Hepatocyte (in vitro differentiated cells): ENCODE data around the gene NPHP4. TPM values are rescaled to one million over a fixed set of nuclear protein-coding genes. Genes with fewer than 3 reads are reported as not detected.

Experiments used
- DNase-seq: peaks from one replicate; pipeline ENCODE4 v3.0.0-alpha.2; 2016; ENCODE audit warnings: low spot score
- H2AFZ ChIP-seq: fragments of 200-600 bp; sonication (generic); 2 replicates; pipeline ENCODE4 v1.6.0; 2016; ENCODE audit warnings: antibody characterized with exemption, mild to moderate bottlenecking
- H3K27ac ChIP-seq: fragments of 200-600 bp; sonication (generic); 2 replicates; pipeline ENCODE4 v1.5.1; 2016; ENCODE audit warnings: mild to moderate bottlenecking
- H3K27me3 ChIP-seq: fragments of 200-600 bp; sonication (generic); 2 replicates; pipeline ENCODE4 v1.6.1; 2016
- H3K36me3 ChIP-seq: fragments of 200-600 bp; sonication (generic); replicated peaks from 2 replicates; pipeline ENCODE4 v1.5.1; 2016; ENCODE audit warnings: low read depth; ENCODE audit not compliant: insufficient read depth
- H3K4me1 ChIP-seq: fragments of 200-600 bp; sonication (generic); 2 replicates; pipeline ENCODE4 v1.5.1; 2016; ENCODE audit warnings: mild to moderate bottlenecking, moderate library complexity; ENCODE audit not compliant: insufficient read depth
- H3K4me2 ChIP-seq: fragments of 200-600 bp; sonication (generic); 2 replicates; pipeline ENCODE4 v1.6.0; 2016
- H3K4me3 ChIP-seq: fragments of 200-600 bp; sonication (generic); 2 replicates; pipeline ENCODE4 v1.5.1; 2016; ENCODE audit warnings: mild to moderate bottlenecking
- H3K79me2 ChIP-seq: fragments of 200-600 bp; sonication (generic); 2 replicates; pipeline ENCODE4 v1.6.0; 2017; ENCODE audit warnings: mild to moderate bottlenecking
- H3K9me2 ChIP-seq: fragments of 200-600 bp; sonication (generic); replicated peaks from 2 replicates; pipeline ENCODE4 v1.6.0; 2017; ENCODE audit warnings: mild to moderate bottlenecking; ENCODE audit not compliant: insufficient read depth
- H3K9me3 ChIP-seq: fragments of 200-600 bp; sonication (generic); 2 replicates; pipeline ENCODE4 v1.5.1; 2016; ENCODE audit warnings: low read depth, mild to moderate bottlenecking
- H4K20me1 ChIP-seq: fragments of 200-600 bp; sonication (generic); 2 replicates; pipeline ENCODE4 v1.6.0; 2016; ENCODE audit warnings: mild to moderate bottlenecking; ENCODE audit not compliant: insufficient read depth, poor library complexity, severe bottlenecking
- EZH2 ChIP-seq: fragments of 200-600 bp; sonication (generic); IDR thresholded peaks from 2 replicates; pipeline ENCODE4 v1.6.1; 2016; ENCODE audit warnings: antibody characterized with exemption, mild to moderate bottlenecking, borderline replicate concordance
- EZH2phosphoT487 ChIP-seq: fragments of 200-600 bp; sonication (generic); IDR thresholded peaks from one replicate; pipeline ENCODE4 v1.6.1; 2018; ENCODE audit warnings: antibody characterized with exemption, mild to moderate bottlenecking, low read depth, moderate library complexity; ENCODE audit not compliant: unreplicated experiment, severe bottlenecking
- WGBS: methylation state at CpG from one replicate; pipeline ENCODE4 v1.1.6; 2016; ENCODE audit warnings: low lambda C conversion rate; ENCODE audit errors: missing lambda C conversion rate; 5-methylcytosine and 5-hydroxymethylcytosine counted together
- polyA plus RNA-seq: library from polyadenylated mRNA; unstranded; fragments of >200 nt; fragmentation: Nextera tagmentation; extraction: Ambion mirVana; gene quantifications from 2 replicates; pipeline ENCODE4 v1.2.1, GENCODE V29; 2016
- total RNA-seq: library from RNA; depleted of rRNA; stranded (reverse); fragments of >200 nt; gene quantifications from 2 replicates; pipeline ENCODE4 v1.2.3, GENCODE V29; 2014
- TF ChIP-seq, protein P1 (sequence below): fragments of 200-600 bp; sonication (generic); IDR thresholded peaks from 2 replicates; pipeline ENCODE4 v1.5.1; 2016; ENCODE audit warnings: antibody characterized with exemption, mild to moderate bottlenecking; ENCODE audit not compliant: poor library complexity

The NPHP4 gene
- total and polyA plus RNA-seq, 2 experiments from 2014 or later = 5.6 to 6.0 TPM

DNA sequence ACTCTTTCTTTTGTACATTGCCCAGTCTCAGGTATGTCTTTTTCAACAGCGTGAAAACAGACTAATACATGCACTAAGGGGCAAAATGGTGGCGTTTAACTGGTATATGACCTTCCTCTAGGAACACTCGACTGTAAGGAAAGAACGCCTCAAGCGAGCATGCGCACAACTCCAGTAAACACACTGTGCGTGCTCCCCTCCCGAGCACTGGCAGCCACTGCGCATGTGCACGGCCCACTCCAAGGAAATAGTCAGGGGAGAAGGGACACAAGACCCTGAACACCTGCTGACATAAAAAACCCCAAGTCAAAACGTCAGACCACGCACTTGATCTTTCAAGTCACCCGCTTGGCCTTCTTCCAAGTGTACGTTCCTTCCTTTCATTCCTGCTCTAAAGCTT is 173.5 kb downstream of the NPHP4 start:
- Histone ChIP-seq H3K9me2 (no peaks in the 10 kb centered on the region), H3K9me3 (no peaks in the 10 kb centered on the region), H3K4me3 (no peak overlapping the region), H3K36me3 (no peaks in the 10 kb centered on the region), H3K4me1 (no peaks in the 10 kb centered on the region), H4K20me1 (no peaks in the 10 kb centered on the region), H2AFZ (no peak overlapping the region), H3K4me2 (no peak overlapping the region), H3K79me2 (no peaks in the 10 kb centered on the region), H3K27ac (no peak overlapping the region), H3K27me3 (no peaks in the 10 kb centered on the region)
- TF ChIP-seq EZH2 (no peak), EZH2phosphoT487 (no peak)
- TF ChIP-seq, protein P1, sequence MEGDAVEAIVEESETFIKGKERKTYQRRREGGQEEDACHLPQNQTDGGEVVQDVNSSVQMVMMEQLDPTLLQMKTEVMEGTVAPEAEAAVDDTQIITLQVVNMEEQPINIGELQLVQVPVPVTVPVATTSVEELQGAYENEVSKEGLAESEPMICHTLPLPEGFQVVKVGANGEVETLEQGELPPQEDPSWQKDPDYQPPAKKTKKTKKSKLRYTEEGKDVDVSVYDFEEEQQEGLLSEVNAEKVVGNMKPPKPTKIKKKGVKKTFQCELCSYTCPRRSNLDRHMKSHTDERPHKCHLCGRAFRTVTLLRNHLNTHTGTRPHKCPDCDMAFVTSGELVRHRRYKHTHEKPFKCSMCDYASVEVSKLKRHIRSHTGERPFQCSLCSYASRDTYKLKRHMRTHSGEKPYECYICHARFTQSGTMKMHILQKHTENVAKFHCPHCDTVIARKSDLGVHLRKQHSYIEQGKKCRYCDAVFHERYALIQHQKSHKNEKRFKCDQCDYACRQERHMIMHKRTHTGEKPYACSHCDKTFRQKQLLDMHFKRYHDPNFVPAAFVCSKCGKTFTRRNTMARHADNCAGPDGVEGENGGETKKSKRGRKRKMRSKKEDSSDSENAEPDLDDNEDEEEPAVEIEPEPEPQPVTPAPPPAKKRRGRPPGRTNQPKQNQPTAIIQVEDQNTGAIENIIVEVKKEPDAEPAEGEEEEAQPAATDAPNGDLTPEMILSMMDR = no peak
- WGBS = 82% methylated on average over 14 of the region's 14 CpGs
- no peak for DNase-seq

DNA sequence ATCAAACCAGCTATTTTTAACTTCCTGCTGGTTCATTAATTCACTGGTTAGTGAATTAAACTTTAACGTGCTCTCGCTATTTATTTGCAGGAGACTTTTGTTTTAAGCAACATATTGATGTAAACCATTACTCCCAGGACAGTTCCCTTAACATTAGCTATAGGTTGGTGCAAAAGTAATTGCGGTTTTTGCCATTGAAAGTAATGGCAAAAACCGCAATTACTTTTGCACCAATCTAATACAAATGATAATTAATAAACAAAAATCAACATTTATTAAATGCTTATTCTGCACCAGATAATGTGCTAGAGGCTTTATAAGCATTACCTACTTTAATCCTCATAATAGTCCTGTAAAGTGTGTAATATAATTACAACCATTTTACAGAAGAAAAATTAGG is 176.5 kb downstream of the NPHP4 start:
- no peak overlapping the region for H2AFZ ChIP-seq
- H4K20me1 ChIP-seq = no peaks in the 10 kb centered on the region
- H3K4me2 ChIP-seq = no peak overlapping the region
- DNase-seq = no peak
- H3K36me3 ChIP-seq = no peaks in the 10 kb centered on the region
- WGBS = 93% methylated on average over 4 of the region's 4 CpGs
- no peak overlapping the region for H3K27ac ChIP-seq
- no peaks in the 10 kb centered on the region for H3K9me3 ChIP-seq
- H3K79me2 ChIP-seq = no peaks in the 10 kb centered on the region
- no peak overlapping the region for H3K4me3 ChIP-seq
- H3K27me3 ChIP-seq = no peaks in the 10 kb centered on the region
- TF ChIP-seq, protein P1 = no peak
- TF ChIP-seq EZH2phosphoT487 (no peak), EZH2 (no peak)
- H3K4me1 ChIP-seq = no peaks in the 10 kb centered on the region
- no peaks in the 10 kb centered on the region for H3K9me2 ChIP-seq

DNA sequence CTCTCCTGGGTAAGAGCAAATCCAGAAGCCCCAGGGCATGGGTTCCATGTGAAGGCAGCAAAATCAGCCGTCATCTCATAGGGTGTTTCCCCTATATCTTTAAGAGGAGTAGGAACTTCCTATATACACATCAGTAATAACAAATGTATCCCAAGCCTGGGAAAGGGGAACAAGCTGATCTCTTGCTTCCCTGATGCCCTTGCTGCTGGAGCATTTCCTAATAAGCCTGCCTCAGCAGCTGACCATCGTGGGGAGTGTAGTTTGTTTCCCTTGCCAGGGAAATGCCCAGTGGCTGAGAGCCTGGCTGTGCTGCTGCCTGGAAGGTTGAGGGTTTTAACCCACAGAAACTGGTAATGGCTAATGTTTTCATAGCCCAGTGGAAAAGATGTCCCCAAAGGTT is 177.0 kb downstream of the NPHP4 start:
- H3K79me2 ChIP-seq = no peaks in the 10 kb centered on the region
- TF ChIP-seq EZH2phosphoT487 = no peak
- TF ChIP-seq, protein P1 = no peak
- no peak for TF ChIP-seq EZH2
- no peaks in the 10 kb centered on the region for H3K4me1 ChIP-seq
- 84% methylated on average over 2 of the region's 2 CpGs for WGBS
- H4K20me1 ChIP-seq = no peaks in the 10 kb centered on the region
- no peak overlapping the region for H3K4me2 ChIP-seq
- H3K27me3 ChIP-seq = no peaks in the 10 kb centered on the region
- no peak overlapping the region for H3K4me3 ChIP-seq
- no peaks in the 10 kb centered on the region for H3K9me3 ChIP-seq
- no peak overlapping the region for H3K27ac ChIP-seq
- no peaks in the 10 kb centered on the region for H3K9me2 ChIP-seq
- H3K36me3 ChIP-seq = no peaks in the 10 kb centered on the region
- H2AFZ ChIP-seq = no peak overlapping the region
- no peak for DNase-seq

DNA sequence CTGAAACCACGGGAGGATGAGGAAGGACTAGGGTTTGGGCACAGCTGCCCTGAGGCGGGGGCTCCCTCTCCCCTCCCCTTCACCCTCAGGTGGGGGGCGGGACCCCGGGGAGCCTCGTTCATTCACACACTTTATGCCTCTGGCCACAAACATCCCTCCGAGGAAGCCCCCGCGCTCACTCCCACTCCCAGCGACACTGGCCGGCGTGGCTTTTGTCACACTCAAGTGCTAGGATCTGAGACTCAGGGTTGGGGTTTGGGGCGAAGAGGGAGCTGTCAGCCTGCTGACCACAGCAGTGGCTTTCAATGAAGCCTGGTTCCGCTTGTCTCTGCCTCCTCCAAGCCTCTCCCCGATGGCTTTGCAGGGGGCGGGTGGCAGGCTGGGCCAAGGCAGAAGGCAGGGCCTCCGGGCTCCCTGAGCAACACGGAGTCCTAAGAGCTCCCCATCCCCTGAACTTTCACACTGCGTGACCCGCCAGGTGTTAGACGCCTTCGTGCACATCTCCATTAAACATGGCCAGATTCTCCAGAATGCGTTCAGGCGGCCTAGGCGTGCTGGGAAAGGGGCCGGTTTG is 178.1 kb downstream of the NPHP4 start:
- H3K9me3 ChIP-seq = no peaks in the 10 kb centered on the region
- no peaks in the 10 kb centered on the region for H4K20me1 ChIP-seq
- 86% methylated on average over 22 of the region's 25 CpGs for WGBS
- no peak overlapping the region for H3K27ac ChIP-seq
- TF ChIP-seq EZH2 = no peak
- TF ChIP-seq EZH2phosphoT487 = no peak
- H3K9me2 ChIP-seq = no peaks in the 10 kb centered on the region
- no peaks in the 10 kb centered on the region for H3K36me3 ChIP-seq
- H3K4me1 ChIP-seq = no peaks in the 10 kb centered on the region
- H3K27me3 ChIP-seq = no peaks in the 10 kb centered on the region
- H2AFZ ChIP-seq = no peak overlapping the region
- no peak overlapping the region for H3K4me3 ChIP-seq
- no peaks in the 10 kb centered on the region for H3K79me2 ChIP-seq
- H3K4me2 ChIP-seq = no peak overlapping the region
- no peak for DNase-seq
